ENCODE data around the gene IL1RL2.

IL1RL2 gene

GRCh38 chr2:102186791-102187495 lies at the start of gene IL1RL2:
Gene IL1RL2, plus strand, starts transcription at chr2:102187023. Its CDS starts 845 bp downstream, at chr2:102187868.
- no peak for DNase-seq

GRCh38 chr2:102137138-102137537 lies 49.7 kb upstream of the IL1RL2 start:
- no peak for DNase-seq

GRCh38 chr2:102138331-102138730 lies 48.5 kb upstream of the IL1RL2 start:
- peak; percentile 9 for DNase-seq

DNA sequence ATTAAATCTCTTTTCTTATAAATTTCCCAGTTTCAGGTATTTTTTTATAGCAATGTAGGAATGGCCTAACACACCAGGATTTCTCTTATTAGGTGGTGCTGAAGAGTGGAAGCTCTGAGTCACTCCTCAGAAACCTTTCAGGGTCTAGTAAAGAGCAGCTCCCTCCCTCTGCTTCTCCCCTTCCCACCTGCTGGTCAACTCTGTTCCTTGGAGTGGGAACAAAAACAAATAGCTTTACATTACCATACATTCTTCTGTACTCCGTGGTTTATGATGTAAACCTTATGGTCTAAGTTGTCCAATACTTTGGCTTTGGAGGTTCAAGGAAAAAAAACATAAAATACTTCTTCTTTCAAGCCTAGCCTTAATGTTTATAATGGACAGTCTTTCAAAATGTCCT lies 47.0 kb upstream of the IL1RL2 start:
- no peak for DNase-seq

GRCh38 chr2:102140377-102140776 lies 46.4 kb upstream of the IL1RL2 start:
- no peak for DNase-seq

DNA sequence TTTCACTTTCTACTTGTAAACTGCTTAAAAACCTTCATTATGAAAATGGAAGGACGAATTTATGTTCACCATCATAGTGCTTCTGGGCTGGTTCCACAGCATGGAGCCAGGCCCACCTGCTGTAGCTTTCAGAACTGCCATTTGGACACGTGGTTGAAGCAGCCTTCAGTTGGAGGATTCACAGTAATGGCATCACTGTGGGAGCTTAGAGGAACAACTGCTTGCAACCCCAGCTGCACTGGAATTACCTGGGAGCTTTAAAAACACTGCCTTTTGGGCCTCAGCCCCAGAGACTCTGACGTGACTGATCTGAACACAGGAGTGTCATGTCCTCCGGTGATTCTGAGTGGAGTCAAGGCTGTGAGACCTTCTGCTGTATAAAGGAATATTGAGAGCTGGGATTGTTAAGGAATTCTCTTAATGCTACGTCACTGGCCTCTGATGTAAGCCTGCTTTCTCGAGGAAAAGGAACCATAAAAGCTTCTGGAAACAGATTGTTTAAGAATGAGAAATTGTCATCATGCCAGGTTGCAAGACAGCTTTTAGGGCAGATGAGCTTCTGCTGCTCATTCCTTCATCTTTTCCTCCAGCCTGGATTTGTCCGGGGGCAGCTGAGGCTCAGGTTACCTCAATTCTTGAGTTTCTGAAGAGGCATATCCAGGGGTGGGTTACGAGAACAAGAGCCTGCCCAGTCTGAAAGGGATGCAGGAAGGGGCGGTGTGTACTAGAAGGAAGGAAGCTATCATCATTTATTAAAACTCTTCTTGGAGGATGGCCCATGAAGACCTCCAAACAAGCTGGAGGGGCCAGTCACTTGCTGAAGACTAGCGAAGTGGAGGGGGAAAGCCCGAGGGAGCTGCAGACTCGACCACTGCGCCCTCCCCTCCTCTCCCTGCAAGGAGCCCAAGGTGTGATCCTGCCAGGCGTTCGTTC lies 45.5 kb upstream of the IL1RL2 start:
- no peak for DNase-seq

DNA sequence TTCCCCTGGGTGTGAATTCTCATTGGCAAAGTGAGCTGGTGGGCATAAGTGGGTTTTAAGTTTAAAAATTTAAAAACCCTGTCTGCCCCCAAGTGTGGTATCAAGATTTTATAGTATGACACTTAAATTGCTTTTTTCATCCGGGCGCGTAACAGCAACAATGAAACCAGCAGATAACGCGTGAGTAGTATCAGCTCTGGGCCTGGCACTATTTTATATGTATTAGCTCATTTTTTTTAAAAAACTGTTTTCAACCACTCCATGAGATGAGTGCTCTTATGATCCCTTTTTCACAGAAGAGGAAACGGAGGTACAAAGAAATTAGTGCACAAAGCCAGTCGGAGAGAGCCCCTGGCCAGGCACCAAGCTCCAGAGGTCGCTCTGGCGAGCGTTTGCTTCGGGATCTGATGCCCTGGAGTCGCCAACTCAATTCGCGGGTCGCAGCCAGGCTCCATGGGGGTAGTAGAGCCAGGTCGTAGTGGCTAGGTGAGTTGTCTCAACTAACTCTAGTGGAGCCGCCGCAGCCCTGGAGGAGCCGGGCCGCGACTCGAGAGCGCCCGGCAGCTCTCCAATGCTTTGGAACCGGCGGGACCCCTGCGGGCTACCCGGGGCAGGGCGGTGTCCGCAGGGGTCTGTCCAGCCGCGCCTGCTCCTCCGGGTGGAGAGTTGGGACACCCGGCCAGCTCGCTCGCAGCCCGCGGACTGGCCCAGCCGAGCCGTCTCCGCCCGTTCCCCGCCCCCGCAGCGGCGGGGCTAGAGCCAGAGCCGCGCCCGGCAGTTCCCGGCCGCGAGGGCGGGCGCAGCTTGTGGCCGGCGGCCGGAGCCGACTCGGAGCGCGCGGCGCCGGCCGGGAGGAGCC lies 44.6 kb upstream of the IL1RL2 start, which contains the start of gene IL1R1:
TSS of gene IL1R1 (plus strand) at position 777 of the 859 bp plus-strand sequence. CDS start 14,979 bp downstream, outside the sequence.
- DNase-seq = no peak

GRCh38 chr2:102142829-102143449 lies 43.9 kb upstream of the IL1RL2 start:
- no peak for DNase-seq

- DNase-seq = no peak
Observed at GRCh38 chr2:102143450-102143985, 43.3 kb upstream of the IL1RL2 start.

DNA sequence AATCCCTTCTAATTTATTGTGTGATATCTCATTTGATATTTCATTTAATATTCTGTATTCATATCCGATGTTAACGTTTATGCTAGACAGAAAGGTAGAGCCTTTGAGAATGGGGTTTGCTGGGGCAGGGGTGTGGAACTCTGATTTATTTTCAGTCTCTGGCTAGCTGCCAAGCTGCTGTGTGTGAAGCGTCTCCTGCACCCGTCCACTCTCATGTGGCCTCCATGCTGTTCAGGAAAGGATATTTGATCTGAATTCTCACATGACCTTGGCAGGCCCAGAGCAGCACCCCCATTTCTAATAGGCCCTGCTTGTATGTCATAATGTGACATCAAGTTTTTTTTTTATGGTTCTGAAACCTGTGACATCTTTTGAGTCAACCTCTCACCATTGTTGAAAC lies 42.7 kb upstream of the IL1RL2 start:
- no peak for DNase-seq

DNA sequence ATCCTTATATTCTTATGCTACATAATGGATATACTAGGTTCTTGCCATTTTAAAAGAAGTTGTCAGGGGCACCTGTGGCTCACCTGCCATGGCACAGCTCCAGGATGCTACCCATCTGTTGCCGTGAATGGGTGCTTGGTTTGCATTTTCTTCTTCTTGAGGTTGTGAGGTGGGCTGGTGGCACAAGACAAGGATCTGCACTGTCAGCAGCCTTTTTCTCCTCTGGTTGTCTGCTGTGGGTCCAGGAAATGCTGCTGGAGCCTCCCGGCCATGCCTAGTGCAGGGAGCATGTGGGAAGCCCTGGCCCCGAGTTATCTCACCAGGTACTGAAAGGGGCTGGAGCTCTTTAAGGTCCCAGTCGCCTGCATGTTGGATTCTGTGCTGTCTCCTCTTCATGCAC lies 41.7 kb upstream of the IL1RL2 start:
- DNase-seq = no peak

- DNase-seq = no peak
Observed at GRCh38 chr2:102145934-102146333, 40.9 kb upstream of the IL1RL2 start.

GRCh38 chr2:102147935-102148334 lies 38.9 kb upstream of the IL1RL2 start:
- DNase-seq = no peak

DNA sequence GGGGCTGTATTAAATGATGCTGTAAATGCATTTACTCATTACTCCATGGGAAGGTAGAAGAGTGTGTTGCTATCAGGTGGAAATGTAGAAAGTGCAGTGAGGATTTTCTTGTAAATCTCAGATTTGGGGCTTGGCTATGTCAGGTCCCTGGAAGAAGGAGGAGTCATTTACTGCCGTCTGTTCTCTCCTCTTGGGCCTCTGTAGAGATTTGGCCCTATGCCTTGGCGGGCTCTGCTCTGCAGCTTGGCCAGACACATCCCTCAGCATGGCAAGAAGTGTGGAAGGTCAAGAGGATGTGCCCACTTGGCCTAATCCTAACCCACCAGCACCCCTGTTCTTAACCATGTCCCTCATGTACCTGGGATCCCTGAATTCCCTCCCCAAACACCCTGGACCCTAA lies 37.6 kb upstream of the IL1RL2 start:
- no peak for DNase-seq

DNA sequence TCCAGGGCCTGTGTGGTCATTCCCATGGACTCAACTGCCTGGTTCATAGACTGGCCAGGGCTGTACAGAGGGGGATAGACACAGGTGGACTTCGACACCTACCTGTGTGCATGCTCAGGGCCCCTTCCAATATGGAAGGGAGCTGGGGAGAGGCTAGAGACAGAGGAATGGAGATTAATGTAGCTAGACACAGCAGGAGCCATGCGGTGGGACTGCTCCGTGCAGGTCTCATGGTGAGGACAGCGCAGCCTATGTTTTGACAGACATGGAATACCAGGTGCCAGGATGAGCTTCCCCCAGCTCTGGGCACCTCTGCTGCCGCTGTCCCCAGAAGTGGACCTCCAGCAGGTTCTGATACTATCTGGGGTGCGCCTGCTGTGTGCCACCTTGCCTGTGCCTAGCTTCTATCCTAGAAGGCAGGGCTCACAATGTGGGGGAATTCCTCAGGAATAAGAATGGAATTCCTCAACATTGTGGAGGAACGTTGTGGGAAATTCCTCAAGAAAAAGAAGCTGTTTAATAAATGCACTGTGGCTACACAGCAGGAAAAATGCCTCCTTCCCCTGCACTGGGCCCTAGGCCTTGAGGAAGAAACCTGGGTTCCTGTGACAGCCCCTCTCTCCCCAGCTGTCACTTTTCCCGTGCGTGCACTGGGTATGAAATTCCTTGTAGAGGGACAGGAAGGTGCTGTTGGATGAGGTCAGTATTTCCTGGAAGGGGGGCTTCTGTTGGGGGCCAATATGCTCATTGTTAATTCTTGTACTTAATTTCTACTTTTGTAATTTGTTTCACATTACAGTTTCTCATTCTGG lies 37.0 kb upstream of the IL1RL2 start:
- DNase-seq = no peak

DNA sequence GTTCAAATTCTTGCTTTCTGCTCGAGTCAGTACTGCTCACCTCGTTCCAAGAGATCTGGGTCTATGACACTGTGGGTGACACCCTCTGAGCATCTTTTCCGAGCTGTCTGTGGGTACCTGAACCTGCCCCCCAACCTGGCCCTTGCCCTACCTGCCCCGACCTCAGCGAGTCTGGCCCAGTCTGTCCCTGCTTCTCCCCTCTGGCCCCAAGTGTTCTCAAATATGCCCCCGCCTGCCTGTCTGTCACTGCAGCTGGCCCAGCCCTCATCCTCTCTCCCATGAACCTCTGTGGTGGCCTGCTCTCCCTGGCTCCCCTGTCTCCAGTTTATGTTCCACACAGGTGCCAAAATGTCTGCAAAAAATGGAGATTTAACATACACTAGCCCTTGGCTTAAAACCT lies 32.5 kb upstream of the IL1RL2 start:
- DNase-seq = no peak

- no peak for DNase-seq
Observed at GRCh38 chr2:102154946-102155702, 31.7 kb upstream of the IL1RL2 start.

GRCh38 chr2:102155703-102156515 lies 30.9 kb upstream of the IL1RL2 start:
- DNase-seq = no peak

DNA sequence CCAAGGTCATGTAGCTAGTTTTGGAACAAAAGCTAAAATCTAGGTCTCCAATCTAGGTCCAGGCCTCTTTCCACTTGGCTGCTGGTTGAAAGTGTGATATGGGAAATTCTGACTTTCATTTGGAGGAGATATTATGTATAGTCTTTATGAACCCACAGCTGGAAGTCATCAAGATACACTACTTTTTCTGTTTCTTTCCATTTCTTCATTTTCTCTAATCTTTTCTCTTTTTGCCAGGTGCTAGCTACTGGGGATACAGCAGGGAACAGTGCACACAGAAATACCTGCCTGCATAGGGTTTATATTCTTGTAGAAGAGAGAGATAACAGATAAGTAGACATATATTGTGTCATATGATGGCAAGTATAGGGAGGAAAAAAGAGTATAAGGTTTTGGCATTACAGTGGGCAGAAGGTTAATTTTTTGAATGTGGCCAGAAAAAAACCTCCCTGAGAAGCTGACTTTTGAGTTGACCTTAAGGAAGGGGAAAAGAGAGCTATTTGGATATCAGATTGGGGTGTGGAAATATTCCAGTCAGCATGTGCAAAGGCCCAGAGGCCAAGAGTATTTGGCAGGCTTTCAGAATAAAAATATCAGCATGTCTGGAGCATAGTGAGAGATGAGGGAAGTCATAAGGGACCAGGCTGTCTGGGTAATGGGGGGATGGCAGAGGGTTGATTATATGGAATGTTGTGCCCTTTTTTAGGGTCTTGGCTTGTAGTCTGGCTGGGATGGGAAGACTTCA lies 28.6 kb upstream of the IL1RL2 start:
- DNase-seq = no peak

All from CD4-positive, alpha-beta T cell treated with Interleukin-17A for 1 hour (primary cell).